ENCODE results near the gene SLIT3.

SLIT3 gene

DNA sequence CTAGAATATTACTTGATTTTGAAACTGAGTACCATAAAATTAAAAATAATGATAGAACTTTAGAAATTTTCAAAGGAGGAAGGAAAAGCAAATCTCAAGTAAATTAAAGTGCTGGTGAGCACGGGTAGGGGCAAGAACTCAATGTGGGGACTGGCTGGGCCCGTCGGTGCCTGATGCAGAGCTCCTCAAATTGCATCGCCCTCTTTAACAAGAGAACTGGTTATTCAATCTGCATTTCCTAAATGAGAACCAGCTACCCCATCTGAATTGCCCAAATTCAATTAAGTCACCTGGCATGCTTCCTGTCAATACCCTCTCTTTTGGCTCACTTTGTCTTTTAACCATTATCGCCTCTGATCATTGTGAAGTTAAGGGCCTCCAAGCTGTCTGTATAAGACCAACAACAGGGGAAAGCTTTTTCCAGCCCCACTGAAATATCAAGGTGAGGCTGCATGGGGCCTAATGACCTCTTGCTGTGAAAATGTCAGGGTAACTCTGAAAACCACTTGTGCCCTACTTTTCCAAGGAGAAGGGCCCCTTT, 316.7 kb downstream of the SLIT3 start:
- DNase-seq: peak; percentile 60

DNA sequence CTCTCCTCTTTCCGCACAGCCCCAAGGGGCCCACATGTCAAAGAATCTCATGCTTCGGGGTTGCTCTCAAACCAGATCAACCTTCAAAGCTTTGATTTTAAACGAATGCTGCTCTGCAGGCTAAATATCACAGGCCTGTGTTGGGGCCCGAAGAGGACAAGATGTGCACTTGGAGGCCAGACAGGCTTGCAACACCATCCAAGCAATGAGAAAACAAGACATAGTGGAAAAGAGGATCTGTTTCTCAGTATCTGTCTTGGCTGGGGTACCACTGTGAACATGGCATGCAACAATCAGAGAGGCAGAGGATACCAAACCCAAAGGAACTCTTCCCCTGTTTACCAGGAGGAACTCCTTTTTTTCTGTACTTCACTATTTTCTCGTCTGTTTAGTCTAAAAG, 321.8 kb downstream of the SLIT3 start:
- no peak for DNase-seq

DNA sequence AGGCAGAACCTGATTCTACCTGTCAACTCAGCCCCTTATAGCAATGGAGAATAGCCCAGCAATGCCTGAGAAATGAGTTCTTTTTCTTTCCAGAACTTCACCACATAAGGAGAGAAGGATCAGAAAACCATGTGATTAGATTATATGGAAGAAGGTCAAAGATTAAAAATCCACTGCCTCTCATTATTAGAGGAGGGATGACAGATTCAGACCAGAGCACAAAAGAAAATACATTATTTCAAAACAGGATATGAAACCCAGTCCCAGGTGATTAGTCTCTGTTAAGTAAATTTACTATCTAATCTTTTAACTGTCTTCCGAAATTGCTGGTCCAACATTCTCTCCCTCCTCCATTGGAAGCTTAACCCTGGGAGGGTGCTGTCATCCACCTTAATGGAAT, 322.4 kb downstream of the SLIT3 start:
- DNase-seq: no peak

DNA sequence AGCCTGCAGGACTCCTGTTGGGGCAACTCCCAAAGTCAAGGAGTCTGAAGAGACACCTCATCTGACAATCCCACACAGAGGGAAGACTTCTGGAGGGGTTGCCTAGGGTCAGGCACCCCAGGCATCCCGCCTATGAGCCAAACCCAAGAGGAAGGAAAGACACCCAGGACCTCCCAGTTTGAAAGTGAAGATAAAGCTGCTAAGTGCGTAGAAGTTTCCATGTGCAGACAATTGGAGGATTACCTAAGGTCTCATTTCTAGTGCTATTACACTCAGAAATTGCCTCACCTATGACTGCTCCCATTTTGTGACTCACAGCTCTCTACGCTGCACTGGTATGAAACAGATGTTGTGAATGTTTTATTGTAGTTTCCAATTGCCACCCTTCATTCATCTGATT, 322.9 kb downstream of the SLIT3 start:
- no peak for DNase-seq

DNA sequence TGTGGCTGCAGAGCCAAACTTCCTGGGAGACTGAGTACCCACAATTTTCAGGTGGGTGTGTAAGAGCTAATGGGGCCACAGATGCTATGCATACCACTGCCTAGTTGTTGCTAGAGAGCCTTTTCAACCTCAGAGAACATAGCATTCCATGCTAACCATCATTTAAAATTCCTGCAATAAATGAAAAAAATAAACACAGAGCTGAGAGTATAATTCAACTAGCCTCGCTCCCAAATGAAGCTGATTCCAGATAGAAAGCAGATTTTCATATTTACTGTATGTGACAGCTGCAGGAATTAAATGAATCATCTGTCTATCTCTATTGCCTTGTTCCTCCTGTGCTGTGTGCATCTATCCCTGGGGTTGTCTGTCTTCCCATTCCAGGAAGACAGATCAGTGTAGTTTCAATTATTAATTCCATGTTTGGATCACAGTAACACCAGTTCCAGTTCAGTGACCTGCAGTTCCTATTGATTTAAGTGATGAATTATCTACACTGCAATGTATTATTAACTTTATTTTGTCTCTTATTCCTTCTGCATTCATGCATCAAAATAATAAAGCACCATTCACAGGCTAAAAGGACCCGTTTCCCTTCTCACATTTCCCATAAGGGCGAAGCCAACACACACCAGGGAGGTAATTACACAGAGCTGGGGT, 324.5 kb downstream of the SLIT3 start:
- no peak for DNase-seq

DNA sequence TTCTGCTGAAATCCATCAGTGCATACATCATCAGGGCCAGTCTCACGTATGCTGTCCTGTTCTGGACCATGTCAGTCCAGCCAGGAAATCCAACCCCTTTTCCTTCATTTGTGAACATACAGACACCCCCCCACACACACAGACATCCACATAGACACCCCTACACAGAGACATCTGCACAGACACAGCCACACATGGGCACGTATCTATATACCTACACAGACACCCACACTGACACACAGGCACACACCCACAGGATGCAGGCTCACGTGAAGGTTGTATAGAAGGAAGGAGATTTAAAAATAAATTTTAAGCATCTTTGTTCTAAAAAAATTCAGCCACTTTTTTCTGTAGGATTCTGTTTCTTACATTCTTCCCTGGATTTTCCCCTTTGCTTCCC, 325.6 kb downstream of the SLIT3 start:
- DNase-seq: no peak

DNA sequence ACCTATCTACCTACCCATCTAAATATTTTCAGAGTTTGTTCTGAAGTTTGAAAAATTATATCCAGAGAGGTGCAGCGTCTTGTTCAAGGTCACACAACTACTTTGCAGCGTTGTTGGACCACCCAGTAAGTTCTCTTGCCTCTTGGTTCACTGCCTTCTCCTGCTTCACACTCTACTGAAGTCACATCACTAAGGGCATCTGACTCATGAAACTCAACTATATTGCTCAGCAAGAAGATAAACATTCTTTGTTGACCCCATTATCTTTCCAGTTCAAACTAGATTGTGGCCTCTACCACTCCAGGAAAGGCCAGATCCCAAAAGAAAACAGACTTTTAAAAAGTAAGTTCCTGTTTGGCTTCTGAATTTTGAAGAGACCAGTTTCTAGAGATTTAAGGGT, 326.9 kb downstream of the SLIT3 start:
- DNase-seq: no peak

DNA sequence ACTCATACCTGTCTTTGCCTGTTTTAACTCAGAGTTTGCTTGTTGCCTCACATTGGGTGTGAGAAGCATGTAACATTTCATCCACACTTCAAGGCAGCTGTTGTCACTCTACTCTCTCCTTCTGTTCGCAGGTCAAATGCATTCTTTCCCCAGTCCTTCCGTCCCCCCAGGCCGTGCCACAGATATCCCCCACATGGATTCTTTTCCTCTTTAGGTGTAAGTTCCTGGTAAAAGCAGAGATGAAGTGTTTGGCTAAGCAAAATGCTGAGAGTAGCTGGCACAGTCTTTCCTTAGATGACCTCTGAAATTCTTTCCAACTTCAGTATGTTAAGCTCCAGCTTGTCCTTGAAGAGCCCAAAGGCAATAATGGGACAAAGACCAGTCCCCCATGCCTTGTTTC, 328.2 kb downstream of the SLIT3 start:
- no peak for DNase-seq

DNA sequence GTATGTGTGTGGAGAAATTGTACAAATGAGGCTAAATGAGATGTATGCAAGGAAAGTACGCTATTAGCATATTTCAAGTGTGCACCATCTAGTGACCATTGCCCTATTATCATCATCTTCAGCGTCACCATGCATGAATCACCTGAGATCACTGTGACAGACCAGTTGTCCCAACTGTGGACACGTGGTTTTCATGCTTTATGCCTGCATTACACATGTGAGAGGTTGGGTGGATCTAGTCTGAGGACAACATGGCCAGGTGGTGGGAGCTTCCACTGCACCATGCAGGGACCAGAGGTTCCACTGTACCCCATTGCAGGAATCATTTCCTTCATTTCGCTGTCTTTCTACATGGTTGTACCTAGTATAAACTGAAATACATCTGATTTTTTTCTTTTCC, 329.8 kb downstream of the SLIT3 start:
- DNase-seq: no peak

DNA sequence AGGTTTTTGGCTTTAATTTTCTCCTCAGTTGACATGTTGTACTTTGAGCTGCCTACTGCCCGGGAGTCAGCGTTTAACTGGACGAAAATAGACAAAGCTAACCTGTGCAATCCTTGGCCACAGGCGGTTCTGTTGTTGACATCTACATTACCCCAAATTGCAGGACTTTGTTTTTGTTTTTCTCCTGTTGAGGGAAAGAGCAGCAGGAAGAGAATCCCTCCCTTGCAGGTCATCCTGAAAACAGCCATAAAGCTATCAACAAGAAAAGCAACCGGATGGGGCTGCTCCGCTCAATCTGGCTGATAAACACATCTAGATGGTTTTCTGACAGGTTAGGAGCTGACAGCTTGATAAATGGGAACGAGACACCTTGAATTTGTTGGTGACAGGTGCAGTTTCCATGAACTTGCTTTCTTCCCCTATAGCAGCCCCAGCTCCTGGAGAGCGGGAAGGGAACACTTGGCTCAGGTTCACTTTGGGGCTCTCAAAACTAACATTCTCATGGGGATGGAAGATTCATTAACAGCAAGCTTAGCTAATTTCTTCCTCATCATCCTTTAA, 331.5 kb downstream of the SLIT3 start:
- DNase-seq: no peak

DNA sequence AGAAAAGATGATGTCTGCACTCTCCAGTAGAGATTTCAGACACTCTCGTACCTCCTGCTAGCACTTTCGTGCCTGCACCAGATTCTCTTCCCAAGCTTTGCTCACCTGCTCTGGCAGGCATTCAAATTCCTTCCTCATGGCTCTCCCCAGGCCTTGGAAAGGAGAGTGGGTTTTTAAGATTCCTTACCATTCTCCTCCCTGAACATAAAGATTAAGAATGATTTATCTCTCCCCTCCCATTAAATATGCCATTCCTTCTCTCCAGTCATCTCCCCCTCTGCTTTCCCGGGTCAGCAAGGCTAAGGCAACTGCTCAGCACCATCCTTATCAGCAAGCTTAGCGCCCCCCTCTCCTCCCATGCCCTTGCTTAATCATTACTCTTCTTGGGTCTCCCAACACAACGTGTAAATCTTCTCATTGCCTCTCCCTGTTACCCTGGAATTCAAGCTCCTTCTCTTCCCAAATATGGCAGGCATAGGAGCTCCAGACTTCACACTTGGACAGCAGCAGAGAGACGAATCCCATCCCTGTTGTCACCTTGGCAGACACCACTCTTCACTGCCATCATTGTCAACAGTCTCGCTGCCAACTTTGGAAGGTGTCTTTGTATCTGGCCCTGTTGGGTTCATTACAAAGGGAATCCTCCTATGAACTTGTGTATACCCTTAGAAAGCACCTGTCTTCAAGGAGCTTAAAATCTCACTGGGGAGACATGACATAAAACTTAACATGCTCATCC, 332.9 kb downstream of the SLIT3 start:
- no peak for DNase-seq

DNA sequence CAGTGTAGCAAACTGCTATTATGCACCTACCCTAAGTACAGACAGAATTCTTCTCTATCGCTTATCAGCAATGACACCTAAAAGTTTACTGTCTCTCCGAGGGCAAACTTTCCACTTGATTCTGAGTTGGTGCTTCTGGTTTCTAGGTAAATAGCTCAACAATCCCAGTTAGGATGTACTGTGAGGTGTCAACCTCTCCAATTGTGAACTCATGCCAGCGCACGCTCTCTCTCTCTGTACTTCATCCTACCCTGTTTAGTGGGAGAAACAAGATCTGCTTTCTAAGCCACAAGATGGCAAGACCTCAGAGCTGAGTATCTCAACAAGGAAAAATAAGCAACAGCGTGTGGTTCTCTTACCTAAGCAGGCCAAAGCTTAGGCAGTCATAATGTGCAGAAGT, 335.3 kb downstream of the SLIT3 start:
- DNase-seq: no peak

DNA sequence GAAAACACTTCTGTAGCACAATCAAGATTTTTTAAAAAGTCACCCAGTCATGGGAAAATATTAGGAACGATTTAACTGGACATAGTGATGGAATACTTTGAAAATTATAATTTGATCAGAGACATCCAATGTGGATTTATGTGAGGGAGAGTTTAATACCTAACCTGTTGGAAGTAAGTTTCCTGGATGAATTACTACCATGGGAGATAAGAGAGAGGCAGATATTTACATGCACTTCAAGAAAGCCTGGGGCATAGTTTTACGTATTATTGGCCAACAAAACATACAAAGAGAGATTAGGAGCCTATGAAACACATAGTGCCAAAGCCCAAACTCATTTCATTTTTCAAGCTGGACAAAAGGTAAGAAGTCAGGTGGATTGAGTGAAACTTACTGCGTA, 336.8 kb downstream of the SLIT3 start:
- no peak for DNase-seq

DNA sequence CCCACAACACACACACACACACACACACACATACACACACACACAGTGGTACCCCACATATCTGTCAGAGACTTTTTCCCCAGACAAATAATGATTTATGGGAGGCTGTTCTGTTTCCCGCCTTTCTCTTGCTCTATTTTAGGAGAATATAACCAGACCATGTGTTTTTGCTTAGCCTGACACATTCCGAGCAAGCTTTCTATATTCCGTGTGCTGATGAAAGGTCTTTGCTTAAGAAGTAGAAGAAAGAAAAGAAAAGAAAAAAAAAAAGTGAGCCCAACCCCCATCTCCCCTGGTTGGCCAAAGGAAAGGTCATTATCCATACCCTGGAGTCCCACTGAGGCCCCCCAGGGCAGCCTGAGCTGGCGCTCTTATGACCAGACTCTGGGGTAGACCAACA, 338.6 kb downstream of the SLIT3 start:
- DNase-seq: no peak

DNA sequence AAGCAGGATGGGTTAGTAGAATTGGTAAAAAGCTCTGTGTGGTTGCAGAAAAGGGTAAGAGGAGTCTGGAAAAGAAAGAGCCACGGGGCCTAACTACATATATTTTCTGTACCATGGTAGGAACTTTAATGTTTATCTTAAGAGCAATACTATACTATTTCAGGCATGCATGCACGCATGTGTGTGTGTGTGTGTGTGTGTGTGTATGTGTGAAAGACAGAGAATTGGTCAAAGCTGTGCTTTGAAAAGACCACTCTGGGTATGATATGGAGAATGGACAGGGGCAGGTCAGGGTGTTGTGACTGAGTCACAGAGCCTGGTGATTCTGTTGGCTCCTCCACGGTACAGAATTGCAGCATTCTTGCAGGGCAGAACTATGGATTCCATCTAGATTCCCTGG, 339.3 kb downstream of the SLIT3 start:
- DNase-seq: no peak

DNA sequence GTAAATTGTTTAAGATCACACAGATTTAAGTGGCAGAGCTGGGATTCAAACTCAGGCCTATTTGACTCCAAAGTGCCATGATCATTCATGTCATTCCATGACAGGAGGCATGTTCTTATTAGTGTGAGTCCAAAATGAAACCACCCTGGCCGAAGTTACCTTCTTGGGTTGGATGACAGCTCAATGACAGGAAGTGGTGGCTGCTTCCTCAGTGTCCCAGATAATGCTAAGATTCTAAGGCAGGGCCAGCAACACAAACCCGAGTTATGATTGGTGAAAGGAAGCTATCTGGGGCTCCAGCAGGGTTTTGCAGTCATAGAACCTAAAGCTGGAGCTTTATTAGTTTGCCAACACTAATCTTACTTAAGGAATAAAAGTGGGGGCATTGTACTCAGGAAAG, 340.4 kb downstream of the SLIT3 start:
- no peak for DNase-seq

DNA sequence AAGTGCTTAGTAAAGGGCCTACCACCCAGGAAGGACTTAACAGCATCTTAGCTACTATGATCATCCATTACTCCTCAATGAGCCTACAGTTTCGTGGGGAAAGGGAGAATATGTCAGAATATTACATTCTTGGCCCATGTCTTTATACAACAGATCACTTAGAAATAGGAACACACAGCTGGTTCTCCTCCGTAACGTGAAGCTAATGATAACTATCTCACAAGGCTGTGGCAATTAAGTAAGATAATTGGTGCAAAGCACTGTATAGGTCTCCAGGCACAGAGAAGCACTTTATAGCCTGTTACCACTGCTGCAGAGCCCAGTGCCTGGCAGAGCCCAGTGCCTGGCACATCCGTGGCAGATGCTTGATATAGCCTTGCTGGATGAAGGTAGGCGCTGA, 347.6 kb downstream of the SLIT3 start:
- no peak for DNase-seq

DNA sequence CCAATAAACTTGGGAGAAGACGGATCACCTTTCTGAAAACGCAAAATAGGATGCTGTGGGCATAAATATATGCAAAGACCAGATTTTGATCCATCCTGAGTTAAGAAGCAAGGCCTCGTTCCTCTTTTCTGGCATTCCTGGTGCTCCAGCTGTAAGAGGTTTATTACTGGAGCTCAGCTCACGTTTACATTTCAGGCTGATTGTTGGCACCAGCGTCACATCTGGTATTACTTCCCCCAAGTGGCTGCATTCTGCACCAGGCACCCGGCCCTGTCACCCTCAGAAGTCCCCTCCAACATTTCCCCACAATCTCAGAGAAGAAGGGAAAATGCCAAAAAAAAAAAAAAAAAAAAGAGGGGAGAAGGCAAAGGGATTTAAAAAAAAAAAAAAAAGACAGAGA, 348.7 kb downstream of the SLIT3 start:
- DNase-seq: no peak

DNA sequence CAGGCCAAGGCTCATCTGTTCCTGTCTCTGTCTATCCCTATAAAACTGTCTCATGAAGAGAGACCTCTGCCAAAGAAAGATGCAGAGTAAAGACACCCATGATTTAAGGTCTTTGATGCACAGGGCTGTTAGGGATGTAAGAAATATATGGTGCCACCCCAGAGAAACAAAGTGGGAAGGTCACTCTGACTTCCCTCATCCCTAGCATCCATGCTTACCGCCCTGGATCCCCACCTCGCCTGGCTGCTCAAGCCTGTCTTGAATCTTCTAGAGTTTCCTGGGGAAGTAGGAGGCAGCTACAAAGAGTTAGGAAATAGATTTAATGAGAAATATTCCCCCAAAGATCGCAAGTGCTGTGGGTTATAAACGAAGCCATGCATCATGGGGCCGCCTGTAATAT, 349.2 kb downstream of the SLIT3 start:
- DNase-seq: no peak

DNA sequence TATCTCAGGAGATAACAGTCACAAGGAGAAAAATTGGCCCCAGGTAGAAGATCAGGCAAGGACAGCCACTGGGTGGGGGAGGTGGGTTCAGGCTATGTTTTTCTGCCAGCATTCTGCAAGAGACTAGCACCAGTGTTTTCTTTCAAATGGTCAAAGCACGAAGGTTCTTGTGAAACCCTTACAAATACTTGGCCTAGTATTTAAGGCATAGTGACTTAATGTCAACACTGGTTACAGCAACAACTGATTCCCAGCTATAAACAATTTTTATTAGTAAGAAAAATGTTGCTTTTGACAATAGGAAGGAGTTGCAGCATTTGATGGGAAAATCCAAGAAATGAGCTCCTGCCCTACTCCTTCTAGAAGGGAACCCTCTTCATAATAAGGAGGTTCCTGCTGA, 349.6 kb downstream of the SLIT3 start:
- no peak for DNase-seq

DNA sequence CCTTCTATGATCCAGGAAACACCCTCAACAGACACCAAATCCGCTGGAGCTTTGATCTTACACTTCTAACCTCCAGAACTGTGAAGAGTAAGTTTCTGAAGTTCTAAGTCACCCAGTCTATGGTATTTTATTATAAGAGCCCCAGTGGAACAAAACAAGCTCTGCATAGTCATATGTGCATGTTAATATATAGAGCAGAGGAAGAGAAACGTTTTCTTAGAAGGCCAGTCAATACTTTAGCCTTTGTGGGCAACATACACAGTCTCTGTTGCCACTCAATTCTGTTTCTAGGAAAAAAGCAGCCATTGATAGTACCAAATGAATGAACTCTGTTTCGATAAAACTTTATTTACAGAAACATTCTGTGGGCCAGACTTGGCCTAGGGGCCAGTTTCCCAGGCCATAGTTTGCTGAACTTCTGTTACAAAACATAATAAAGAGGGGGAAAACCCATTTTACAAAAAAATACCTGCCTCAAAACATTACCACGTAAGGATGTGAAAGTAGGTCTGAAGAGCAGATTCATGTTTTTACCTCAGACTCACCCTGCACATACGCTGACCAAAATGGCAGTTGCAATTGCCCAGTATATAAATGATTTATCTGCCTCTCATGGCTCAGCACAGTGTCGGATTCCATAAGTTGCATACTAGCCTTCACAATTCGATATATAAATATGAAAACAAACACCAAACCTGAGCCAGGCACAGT, 350.5 kb downstream of the SLIT3 start:
- no peak for DNase-seq

DNA sequence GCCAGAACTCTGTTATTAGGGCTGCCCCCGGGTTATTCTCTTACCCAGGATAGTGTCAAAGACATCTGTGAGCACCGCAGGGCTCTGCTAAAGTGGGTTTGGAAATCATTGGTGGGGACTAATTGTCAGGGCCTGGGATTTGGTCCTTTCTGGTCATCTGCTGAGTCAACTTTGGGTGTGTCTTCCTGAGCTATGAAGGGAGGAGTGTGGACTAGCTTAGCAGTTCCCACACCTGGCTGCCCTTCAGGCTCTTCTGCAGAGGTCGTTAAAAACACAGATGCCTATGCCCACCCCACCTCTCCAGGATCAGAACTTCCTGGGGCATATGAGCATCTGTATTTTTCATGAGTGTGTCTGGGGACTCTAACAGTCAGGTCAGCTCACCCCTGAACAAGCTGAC, 352.2 kb downstream of the SLIT3 start:
- DNase-seq: no peak

DNA sequence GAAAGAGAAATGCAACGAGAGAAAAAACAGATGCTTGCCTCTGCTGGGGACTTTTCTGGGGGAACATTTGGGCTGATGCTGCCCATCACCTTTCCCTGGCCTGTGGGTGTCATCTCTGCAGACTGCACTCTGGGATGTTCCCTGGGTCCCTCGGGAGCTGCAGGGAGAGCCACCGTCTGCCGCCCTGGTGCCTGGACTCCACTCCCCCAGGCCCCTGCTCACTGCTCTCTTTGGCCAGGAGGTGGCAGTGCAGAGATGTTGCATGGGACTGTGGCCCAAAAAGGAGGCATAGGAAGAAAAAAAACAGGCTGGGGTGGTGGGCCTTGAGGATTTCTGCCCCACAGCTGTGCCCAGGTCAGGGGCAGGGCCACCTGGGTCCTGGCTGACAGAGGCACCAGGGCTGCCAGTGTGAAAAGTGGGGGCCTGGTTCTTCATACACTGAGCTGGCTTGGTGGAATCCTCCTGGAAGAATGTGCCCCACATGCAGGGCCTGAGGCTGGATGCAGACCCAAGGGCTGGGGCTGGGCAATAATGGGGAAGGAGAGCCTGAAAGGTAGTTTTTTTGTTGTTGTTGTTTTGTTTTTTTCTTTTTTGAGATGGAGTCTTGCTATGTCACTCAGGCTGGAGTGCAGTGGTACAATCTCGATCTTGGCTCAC, 353.6 kb downstream of the SLIT3 start:
- peak; percentile 10 for DNase-seq

Measured in NCI-H1092 treated with DMSO at 0.1 percent for 48 hours (cell line).